Measurements from ENCODE around the gene WBP2NL.

DNA sequence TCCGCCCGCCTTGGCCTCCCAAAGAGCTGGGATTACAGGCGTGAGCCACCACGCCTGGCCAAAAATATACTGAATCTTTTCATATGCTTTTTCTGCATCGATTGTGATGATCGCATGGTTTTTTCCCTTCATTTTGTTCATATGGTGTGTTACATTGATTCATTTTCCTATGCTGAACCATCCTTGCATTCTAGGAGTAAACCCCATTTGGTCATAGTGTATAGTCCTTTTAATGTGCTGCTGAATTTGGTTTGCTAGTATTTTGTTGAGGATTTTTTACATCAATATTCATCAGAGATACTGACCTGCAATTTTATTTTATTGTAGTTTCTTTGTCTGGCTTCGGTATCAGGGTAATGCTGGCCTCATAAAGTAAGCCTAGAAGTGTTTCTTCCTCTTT is 12.2 kb downstream of the WBP2NL start:
- TF ChIP-seq, protein P1, sequence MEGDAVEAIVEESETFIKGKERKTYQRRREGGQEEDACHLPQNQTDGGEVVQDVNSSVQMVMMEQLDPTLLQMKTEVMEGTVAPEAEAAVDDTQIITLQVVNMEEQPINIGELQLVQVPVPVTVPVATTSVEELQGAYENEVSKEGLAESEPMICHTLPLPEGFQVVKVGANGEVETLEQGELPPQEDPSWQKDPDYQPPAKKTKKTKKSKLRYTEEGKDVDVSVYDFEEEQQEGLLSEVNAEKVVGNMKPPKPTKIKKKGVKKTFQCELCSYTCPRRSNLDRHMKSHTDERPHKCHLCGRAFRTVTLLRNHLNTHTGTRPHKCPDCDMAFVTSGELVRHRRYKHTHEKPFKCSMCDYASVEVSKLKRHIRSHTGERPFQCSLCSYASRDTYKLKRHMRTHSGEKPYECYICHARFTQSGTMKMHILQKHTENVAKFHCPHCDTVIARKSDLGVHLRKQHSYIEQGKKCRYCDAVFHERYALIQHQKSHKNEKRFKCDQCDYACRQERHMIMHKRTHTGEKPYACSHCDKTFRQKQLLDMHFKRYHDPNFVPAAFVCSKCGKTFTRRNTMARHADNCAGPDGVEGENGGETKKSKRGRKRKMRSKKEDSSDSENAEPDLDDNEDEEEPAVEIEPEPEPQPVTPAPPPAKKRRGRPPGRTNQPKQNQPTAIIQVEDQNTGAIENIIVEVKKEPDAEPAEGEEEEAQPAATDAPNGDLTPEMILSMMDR (IDR thresholded peaks at IDR 0.05) = no peak
- no peak for TF ChIP-seq POLR2A (IDR thresholded peaks at IDR 0.05)
